ENCODE data around the gene ANGPTL2. TPM values are rescaled to one million over a fixed set of nuclear protein-coding genes. Genes with fewer than 3 reads are reported as not detected.

Gene ANGPTL2
- total RNA-seq, 1 donor from 2014 or later, result 4.9 TPM

- no peak overlapping the region for H3K4me3 ChIP-seq (ENCODE audit: low read depth, low read length)
- TF ChIP-seq, protein P1, sequence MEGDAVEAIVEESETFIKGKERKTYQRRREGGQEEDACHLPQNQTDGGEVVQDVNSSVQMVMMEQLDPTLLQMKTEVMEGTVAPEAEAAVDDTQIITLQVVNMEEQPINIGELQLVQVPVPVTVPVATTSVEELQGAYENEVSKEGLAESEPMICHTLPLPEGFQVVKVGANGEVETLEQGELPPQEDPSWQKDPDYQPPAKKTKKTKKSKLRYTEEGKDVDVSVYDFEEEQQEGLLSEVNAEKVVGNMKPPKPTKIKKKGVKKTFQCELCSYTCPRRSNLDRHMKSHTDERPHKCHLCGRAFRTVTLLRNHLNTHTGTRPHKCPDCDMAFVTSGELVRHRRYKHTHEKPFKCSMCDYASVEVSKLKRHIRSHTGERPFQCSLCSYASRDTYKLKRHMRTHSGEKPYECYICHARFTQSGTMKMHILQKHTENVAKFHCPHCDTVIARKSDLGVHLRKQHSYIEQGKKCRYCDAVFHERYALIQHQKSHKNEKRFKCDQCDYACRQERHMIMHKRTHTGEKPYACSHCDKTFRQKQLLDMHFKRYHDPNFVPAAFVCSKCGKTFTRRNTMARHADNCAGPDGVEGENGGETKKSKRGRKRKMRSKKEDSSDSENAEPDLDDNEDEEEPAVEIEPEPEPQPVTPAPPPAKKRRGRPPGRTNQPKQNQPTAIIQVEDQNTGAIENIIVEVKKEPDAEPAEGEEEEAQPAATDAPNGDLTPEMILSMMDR (IDR thresholded peaks at IDR 0.05; ENCODE audit: insufficient read depth, low read length, poor library complexity, severe bottlenecking), result no peak
- H3K36me3 ChIP-seq (ENCODE audit: control insufficient read depth, insufficient read depth, low read length), result no peaks in the 10 kb centered on the region
- H3K27me3 ChIP-seq (ENCODE audit: control insufficient read depth, insufficient read depth, low read length), result no peaks in the 10 kb centered on the region
- DNase-seq (ENCODE audit: low read depth), result no peak
Observed at GRCh38 chr9:127116088-127116726, 6.2 kb downstream of the ANGPTL2 start.

DNA sequence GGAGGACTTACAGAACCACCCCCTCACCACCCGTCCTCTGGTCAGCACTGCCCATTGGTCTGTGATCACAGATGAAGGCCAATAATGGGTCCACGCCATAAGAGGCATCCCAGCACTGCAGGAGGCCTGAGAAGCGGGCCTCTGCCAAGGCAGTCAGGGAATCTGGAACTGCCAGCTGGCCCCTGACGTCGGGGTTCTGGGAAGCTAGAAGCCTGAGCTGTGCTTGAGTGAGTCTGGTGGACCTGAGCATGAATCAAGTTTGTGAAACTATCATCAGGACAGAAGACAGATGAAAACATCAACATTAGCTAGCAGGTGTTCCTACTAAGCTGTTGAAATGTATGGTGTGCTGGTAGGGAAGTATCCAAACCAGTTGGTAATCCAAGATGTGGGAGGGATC is 7.8 kb downstream of the ANGPTL2 start:
- H3K36me3 ChIP-seq (ENCODE audit: control insufficient read depth, insufficient read depth, low read length), result no peaks in the 10 kb centered on the region
- TF ChIP-seq, protein P1 (IDR thresholded peaks at IDR 0.05; ENCODE audit: insufficient read depth, low read length, poor library complexity, severe bottlenecking), result no peak
- H3K27me3 ChIP-seq (ENCODE audit: control insufficient read depth, insufficient read depth, low read length), result no peaks in the 10 kb centered on the region
- no peak overlapping the region for H3K4me3 ChIP-seq (ENCODE audit: low read depth, low read length)
- DNase-seq (ENCODE audit: low read depth), result no peak

DNA sequence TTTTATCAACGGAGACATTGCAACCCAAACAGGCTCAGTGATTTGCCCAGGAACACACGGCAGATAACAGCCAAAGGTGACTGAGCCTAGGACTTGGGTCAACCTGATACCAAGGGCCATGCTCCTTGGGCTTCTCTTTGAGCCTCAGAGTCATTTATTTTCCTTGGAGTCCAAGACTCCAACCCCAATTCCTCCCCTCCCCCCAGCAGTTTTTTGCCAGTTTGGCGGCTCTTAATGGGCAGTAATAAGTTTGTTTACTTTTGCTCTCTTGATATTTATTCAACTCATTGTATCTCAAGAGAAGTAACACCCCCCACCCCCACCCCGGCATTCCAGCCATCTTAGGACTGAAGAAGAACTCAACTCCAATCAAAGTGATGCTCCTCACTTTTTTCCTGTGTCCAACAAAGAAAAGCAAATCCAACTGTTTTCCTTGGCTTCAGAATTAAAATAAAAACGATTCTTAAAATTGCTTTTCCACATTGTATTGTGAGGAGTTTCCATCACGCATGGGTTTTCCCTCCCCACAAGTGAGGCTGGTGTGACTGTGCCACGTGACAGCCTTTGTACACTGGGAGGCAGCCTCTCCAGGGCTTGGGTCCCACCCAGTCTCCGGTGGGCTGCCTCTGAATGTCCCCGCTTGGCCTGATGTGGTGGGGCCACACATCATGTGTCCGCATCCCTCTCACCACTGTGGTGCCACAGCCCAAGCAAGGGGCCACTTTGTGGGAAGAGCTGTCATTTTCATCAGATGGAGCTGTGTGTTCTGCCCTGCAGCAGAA is 9.1 kb downstream of the ANGPTL2 start:
- TF ChIP-seq, protein P1 (IDR thresholded peaks at IDR 0.05; ENCODE audit: insufficient read depth, low read length, poor library complexity, severe bottlenecking), result no peak
- Histone ChIP-seq H3K4me3 (ENCODE audit: low read depth, low read length) (no peak overlapping the region), H3K36me3 (ENCODE audit: control insufficient read depth, insufficient read depth, low read length) (no peaks in the 10 kb centered on the region), H3K27me3 (ENCODE audit: control insufficient read depth, insufficient read depth, low read length) (no peaks in the 10 kb centered on the region)
- no peak for DNase-seq (ENCODE audit: low read depth)

DNA sequence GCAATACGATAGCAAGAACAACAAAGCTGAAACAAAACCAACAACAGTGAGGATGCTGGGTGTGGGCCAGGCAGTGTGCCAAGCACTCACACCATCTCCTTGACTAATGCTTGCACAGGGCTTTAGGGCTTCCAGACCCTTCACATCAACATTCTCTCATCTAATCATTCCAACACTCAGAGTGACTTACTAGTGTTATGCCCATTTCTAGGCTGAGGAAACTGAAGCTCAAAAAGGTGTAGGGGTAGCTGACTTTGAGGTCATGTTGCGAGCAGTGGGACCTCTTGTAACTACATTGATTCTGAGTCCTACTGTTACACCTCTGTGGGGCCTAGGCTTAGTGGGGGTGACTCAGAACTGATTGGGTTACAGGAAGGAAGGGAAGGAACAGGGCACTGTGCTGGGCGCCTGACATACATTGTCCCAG is 9.7 kb downstream of the ANGPTL2 start:
- Histone ChIP-seq H3K36me3 (ENCODE audit: control insufficient read depth, insufficient read depth, low read length) (no peaks in the 10 kb centered on the region), H3K4me3 (ENCODE audit: low read depth, low read length) (no peak overlapping the region), H3K27me3 (ENCODE audit: control insufficient read depth, insufficient read depth, low read length) (no peaks in the 10 kb centered on the region)
- TF ChIP-seq, protein P1 (IDR thresholded peaks at IDR 0.05; ENCODE audit: insufficient read depth, low read length, poor library complexity, severe bottlenecking), result no peak
- no peak for DNase-seq (ENCODE audit: low read depth)

DNA sequence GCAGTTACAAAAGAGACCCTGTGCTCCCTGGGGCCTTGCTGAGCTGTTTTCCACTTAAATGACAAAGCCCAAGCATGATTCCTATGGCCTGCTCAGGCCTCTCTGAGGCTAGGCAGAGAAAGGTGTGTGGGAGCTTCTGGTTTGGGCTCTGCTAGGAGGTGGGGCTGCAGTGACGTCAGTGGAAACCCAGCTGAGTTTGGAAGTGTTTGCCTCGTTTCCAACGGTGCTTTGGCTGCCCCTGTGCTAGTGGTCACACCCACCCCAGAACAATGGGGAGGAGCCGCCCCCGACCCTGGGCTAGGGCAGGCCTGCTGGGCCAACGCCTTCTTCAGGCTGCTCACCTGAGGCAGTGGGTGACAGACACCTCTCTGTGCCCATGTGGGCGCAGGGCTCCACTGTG is 10.4 kb downstream of the ANGPTL2 start:
- DNase-seq (ENCODE audit: low read depth), result no peak
- H3K27me3 ChIP-seq (ENCODE audit: control insufficient read depth, insufficient read depth, low read length), result no peaks in the 10 kb centered on the region
- TF ChIP-seq, protein P1 (IDR thresholded peaks at IDR 0.05; ENCODE audit: insufficient read depth, low read length, poor library complexity, severe bottlenecking), result no peak
- H3K36me3 ChIP-seq (ENCODE audit: control insufficient read depth, insufficient read depth, low read length), result peaks cover 2% of the 10 kb centered on the region
- H3K4me3 ChIP-seq (ENCODE audit: low read depth, low read length), result no peak overlapping the region
